Stimulated activated CD4-positive, alpha-beta T cell treated with anti-CD3 and anti-CD28 coated beads, TNF-alpha, amount 100 ng/mL, for 4 hours (primary cell): ENCODE results near the gene SHISA2.

Experiments used
- DNase-seq, 3 experiments: peaks; one replicate each; pipeline ENCODE4 v3.0.0-alpha.2; 2020; ENCODE audit warnings: low read depth in 3 of 3

The SHISA2 gene

DNA sequence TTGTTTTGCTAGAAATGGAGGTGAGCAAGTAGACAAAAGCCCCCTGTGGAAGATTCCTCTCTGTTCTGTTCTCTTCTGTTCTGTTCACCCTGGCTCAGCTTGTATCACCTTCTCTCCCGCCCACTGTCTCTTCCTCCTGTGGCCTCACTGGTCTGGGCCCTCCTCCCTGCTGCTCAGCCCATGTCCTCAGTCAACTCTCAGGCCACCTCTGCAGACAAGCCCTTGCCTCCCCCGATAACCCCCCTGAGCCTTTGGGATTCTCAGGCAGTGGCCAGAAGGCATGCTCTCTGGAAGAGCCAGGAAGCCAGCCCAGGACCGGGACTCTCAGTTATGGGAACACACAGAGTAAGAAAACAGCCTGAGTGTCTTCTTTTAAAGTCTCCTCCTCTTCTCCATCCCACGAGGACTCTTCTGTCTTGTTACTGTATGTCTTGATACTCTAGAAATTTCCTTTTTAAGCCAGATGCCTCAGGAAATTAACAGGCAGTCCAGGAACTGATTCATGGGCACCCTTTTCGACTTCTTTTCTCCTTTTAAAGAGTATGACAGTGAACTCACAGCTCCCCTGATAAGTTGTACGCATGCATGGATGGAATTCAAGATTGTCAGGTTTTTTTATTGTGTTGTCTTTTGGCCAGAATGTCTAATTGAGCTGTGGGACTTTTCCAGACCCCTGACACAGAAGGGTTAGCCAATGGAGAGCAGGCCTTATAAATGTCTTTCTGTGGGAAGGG, 33.7 kb downstream of the SHISA2 start:
- DNase-seq, result no peak

GRCh38 chr13:26017196-26017921, 34.5 kb downstream of the SHISA2 start:
- no peak for DNase-seq

GRCh38 chr13:26016189-26016588, 35.6 kb downstream of the SHISA2 start:
- DNase-seq, result no peak

DNA sequence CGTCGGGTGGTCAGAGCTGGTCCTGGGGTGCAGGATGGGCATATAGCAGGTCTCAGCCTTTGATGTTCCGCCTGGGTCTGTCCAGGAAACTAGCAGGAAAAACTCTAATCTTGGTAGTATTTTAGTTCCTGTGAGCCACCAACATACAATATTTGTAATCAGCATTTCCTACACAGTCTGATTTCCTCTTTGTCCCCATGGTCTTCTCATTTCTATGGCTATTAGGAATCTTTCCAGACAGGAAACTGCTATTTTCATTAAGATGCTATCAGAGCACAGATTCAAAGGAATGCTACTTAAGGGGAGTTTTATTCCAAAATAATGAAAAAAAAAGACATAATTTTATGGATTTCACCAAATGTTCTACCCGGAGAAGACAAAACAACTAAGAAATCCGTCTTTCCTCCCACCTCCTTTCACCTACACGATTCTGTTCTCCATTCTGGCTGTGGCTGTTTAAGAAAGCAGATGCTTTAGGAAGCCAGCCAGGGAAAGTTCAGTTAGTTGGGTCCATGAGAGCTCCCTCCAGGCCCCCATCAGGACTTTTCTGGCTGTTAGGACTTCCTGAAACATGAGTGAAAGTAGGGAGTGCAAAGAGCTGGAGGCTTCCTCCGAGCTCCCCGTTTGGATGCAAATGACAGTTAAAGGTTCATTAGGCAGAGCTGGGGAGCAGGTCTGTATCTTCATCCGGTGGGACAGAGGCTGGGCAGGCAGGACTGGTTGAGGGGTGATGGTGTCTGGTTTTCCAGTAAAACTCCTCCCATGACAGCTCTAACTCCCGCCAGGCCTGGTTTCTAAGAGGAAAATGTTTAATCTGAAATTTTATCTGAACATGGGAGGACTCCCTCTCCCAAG, 36.3 kb downstream of the SHISA2 start:
- no peak for DNase-seq

DNA sequence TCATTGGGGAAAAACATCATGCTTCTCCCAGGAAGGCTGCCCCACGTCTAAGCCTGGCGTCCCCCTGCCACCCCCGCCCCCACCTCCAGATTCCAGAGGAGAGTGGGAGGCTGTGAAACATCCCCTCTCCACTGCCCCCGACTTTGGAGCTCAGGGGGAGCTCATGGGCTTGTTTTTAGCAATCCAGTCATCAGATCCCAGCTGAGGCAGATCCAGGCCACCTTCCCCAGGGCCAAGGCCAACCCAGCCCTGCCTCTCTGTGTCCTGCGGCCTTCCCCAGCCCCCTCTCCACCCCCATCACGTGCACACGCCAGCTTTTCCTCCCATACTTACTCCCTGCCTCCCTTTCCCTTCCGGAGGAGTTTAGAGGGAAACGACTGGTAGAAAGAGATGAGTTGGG, 38.8 kb downstream of the SHISA2 start:
- no peak for DNase-seq

DNA sequence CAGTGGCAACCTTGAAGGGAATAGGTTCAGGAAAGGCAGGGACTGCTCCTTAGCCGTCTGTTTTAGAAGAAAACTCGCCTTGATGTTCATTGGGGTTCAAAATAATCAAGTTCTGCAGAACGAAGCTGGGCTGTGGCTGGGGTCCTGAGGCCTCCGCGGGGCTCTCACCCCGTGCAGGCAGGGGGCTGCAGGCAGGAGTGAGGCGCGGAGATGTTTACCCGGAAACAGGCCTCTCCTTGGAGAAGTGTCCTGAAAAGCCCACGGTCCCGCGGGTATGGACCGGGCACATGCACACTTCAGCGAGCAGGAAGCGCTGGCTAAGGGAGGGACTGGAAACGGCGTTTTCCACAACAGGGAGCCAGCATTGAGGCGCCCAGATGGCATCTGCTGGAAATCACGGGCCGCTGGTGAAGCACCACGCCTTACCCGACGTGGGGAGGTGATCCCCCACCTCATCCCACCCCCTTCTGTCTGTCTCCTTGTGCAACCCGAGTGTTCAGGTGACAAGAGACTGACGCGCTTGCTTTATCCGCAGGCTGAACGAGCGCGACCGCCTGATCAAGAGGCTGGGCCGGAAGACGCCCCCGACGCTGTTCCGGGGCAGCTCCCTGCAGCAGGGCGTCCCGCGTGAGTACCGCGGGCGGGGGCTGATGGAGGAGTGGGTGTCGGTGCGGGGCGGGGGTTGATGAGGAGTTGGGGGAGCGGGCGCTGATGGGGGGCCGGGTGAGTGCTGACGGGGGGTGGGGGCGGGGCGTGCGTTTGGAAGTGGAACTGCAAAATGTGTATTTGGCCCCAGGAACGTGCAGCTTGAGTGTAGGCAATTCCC, 39.6 kb downstream of the SHISA2 start:
- peak; percentile 23 to 58 (median 43) for DNase-seq

- no peak for DNase-seq
These were observed 40.6 kb downstream of the SHISA2 start for GRCh38 chr13:26011208-26011573.

- DNase-seq, result no peak
These were observed 41.2 kb downstream of the SHISA2 start for GRCh38 chr13:26010487-26011207.

GRCh38 chr13:26007261-26008125, 44.3 kb downstream of the SHISA2 start:
- DNase-seq, result no peak
